ENCODE measurements around the gene OR6S1.

DNA sequence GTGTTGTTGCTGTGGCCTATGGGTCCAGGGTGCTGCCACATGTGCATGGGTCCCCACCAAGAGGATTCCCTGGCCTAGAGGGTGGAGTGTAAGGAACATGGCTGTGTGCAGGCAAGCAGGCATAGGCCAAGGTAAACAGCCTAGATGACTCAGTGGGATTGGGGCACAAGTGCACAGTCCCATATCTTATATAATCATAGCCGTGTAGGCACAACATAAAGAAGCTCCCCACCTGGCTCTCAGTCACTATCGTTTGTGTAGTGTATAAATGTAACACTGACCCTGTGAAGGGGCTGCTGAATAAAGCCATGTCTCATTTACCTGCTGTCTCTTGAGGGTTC lies 34.6 kb downstream of the OR6S1 start:
- TF ChIP-seq POLR2A (IDR thresholded peaks at IDR 0.05) (no peak), POLR2AphosphoS5 (IDR thresholded peaks at IDR 0.05) (no peak), EP300 (IDR thresholded peaks at IDR 0.05) (no peak)
- TF ChIP-seq, protein P1, sequence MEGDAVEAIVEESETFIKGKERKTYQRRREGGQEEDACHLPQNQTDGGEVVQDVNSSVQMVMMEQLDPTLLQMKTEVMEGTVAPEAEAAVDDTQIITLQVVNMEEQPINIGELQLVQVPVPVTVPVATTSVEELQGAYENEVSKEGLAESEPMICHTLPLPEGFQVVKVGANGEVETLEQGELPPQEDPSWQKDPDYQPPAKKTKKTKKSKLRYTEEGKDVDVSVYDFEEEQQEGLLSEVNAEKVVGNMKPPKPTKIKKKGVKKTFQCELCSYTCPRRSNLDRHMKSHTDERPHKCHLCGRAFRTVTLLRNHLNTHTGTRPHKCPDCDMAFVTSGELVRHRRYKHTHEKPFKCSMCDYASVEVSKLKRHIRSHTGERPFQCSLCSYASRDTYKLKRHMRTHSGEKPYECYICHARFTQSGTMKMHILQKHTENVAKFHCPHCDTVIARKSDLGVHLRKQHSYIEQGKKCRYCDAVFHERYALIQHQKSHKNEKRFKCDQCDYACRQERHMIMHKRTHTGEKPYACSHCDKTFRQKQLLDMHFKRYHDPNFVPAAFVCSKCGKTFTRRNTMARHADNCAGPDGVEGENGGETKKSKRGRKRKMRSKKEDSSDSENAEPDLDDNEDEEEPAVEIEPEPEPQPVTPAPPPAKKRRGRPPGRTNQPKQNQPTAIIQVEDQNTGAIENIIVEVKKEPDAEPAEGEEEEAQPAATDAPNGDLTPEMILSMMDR (IDR thresholded peaks at IDR 0.05): no peak
